Lower leg skin (tissue), 4 donors: ENCODE results near the gene CXADR. TPM values are rescaled to one million over a fixed set of nuclear protein-coding genes. Genes with fewer than 3 reads are reported as not detected.
"Not testable (repeated sequence)": the region's sequence is repeated elsewhere in the genome, so short reads cannot be mapped to it uniquely, and the experiment has no call there.

Experiments
- DNase-seq, 2 donors: peaks; one replicate each; pipeline ENCODE4 v3.0.0-alpha.2; 2019; ENCODE audit warnings: low spot score in 2 of 2
- H3K4me3 ChIP-seq: fragments of 200-600 bp; sonication (generic); 2 replicates; pipeline ENCODE4 v1.5.1; 2017; ENCODE audit warnings: mild to moderate bottlenecking, low read depth; ENCODE audit not compliant: poor library complexity, severe bottlenecking
- CTCF ChIP-seq, 3 donors: fragments of 450-650 bp; IDR thresholded peaks; one replicate each; pipeline ENCODE4 v1.5.1; 2016; ENCODE audit warnings: antibody characterized with exemption in 3 of 3, mild to moderate bottlenecking in 3 of 3, moderate library complexity in 2 of 3
- POLR2A ChIP-seq, 2 donors: fragments of 450-650 bp; IDR thresholded peaks; one replicate each; pipeline ENCODE4 v1.6.1; 2016 to 2017; ENCODE audit warnings: antibody characterized with exemption in 2 of 2, mild to moderate bottlenecking in 1 of 2, moderate library complexity in 1 of 2
- whole genome bisulfite sequencing, 2 donors: methylation state at CpG; one replicate each; pipeline ENCODE4 v1.1.5; 2018; 5-methylcytosine and 5-hydroxymethylcytosine counted together
- intact Hi-C: fragments of 100-400 bp; cut with DNase I; formaldehyde crosslinking; loops from one replicate; pipeline ENCODE4 v1.15.0; 2023; ENCODE audit warnings: low total_unique reads
- total RNA-seq, 4 donors: library from RNA; depleted of rRNA; stranded (reverse); fragments of >200 nt; gene quantifications; one replicate each; pipeline ENCODE4 v1.1.0, GENCODE V29; 2016

Gene CXADR
- total RNA-seq, 4 donors from 2014 or later = 84.7 to 134 (median 123) TPM

DNA sequence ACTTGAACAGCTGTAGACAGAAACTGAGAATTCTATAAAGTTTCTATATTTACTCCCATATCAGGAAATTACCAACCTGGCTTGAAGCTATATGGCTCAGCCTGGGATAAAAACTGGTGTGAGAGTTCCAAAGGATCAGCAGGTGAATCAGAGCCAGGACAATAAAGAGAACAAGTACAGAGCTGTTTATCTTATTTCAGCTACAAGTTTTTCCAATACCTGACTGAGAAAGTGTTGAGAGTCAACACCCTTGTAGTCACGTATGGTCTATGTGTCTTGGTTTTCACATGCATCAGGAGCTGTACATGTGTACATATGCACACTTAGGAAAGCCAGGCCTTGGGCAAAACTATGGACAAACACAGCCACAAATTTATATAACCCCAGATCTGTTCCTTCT, 40.7 kb upstream of the CXADR start:
- TF ChIP-seq CTCF (IDR thresholded peaks at IDR 0.05) (no peak), POLR2A (IDR thresholded peaks at IDR 0.05) (no peak)
- WGBS, 2 donors = 47 to 48% methylated on average over 1 of the region's 1 CpG
- intact Hi-C loops = no loop called here
- peak in 1 of 2 donors; percentile 13 for DNase-seq
- H3K4me3 ChIP-seq = no peak overlapping the region

- 72% methylated on average over 7 of the region's 7 CpGs for WGBS, 2 donors
- no peak overlapping the region for H3K4me3 ChIP-seq
- intact Hi-C loops = no loop called here
- TF ChIP-seq POLR2A (IDR thresholded peaks at IDR 0.05) (no peak), CTCF (IDR thresholded peaks at IDR 0.05) (no peak)
- peak in 1 of 2 donors; percentile 12 for DNase-seq
Observed at GRCh38 chr21:17472592-17473271, 40.1 kb upstream of the CXADR start.

DNA sequence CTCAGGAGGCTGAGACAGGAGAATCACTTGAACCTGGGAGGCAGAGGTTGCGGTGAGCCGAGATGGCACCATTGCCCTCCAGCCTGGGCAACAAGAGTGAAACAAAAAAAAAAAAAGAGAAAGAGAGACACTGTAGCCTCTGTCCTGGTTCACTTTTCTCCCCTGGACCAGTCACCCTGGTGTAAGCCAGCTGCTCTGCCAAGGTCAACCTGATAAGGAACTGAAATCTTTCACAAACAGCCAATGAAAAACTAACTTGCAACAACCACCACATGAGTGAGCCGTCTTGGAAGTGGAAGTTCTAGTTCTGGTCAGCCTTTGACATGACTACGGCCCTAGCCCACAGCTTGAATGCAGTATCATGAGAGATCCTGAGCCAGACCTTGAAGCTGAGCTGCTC, 36.8 kb upstream of the CXADR start:
- no peak overlapping the region for H3K4me3 ChIP-seq
- DNase-seq = peak in 1 of 2 donors; percentile 11
- intact Hi-C loops = no loop called here
- no peak for TF ChIP-seq POLR2A (IDR thresholded peaks at IDR 0.05)
- no peak for TF ChIP-seq CTCF (IDR thresholded peaks at IDR 0.05)
- WGBS, 2 donors = 87% methylated on average over 4 of the region's 4 CpGs

DNA sequence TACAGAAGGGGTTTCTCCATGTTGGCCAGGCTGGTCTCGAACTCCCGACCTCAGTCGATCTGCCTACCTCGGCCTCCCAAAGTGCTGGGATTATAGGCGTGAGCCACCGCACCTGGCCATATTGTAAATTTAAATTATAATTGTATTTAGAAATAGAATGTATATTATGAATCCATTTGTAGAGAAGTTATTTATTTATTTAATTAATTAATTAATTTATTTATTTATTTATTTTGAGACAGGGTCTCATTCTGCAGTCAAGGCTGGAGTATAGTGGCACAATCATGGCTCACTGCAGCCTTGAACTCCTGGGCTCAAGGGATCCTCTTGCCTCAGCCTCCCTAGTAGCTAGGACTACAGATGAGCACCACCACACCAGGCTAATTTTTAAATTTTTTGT, 34.7 kb upstream of the CXADR start:
- intact Hi-C loops, DNase-seq, H3K4me3 ChIP-seq: not testable (repeated sequence)
- WGBS, 2 donors = 96 to 97% methylated on average over 6 of the region's 6 CpGs

DNA sequence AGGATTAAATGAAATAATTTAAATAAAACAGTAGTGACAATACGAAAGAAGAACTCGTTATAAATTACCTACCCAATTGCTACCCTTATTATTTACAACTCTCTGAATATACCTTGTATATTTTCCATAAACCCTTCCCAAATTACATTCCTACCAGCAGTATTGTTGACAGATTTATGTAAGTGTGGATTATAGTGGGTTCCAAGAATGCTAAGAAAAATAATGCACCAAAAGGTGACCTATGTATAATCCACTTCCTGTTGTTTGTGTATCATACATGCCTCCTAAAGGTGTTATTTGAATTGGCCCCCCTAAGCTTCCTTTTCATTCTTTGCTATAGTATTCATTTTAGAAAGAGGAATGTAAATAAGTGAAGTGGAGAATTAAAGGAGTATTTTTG, 33.2 kb upstream of the CXADR start:
- intact Hi-C loops = no loop called here
- no peak for DNase-seq
- 85 to 88% methylated on average over 2 of the region's 2 CpGs for WGBS, 2 donors
- no peak overlapping the region for H3K4me3 ChIP-seq
- TF ChIP-seq CTCF (IDR thresholded peaks at IDR 0.05) = no peak

DNA sequence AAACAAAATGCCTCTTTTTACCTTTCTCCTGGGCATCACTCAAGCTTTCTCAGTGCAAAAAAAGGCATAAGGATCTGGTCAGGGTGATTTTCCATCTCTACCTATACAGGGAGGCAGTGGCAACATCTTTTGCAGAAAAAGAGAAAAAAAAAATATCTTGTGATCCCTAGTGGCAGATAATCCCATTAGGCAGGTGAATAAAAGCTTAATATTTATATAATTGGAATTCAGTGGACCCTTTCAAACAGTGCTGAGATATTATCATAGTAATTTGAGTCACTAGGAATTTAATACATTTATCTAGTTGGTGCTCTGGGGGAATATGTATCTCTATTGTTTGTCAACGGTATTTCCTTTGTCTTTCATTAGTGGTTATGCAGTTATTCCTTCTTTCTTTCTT, 29.9 kb upstream of the CXADR start:
- no peak for TF ChIP-seq POLR2A (IDR thresholded peaks at IDR 0.05)
- TF ChIP-seq CTCF (IDR thresholded peaks at IDR 0.05) = no peak
- intact Hi-C loops = no loop called here
- WGBS, 2 donors = 72% methylated on average over 1 of the region's 1 CpG
- no peak overlapping the region for H3K4me3 ChIP-seq
- DNase-seq = no peak
